COLO668 (cell line): Measurements from ENCODE around the gene GPNMB.
A peak's percentile ranks its signal among the peaks of the same experiment; 100 is the strongest.
"Not testable (repeated sequence)": the region's sequence is repeated elsewhere in the genome, so short reads cannot be mapped to it uniquely, and the experiment has no call there.

ENCODE experiments used
- DNase-seq: peaks from one replicate; lab custom pipeline; 2025; ENCODE audit not compliant: unreplicated experiment; lab: John Stamatoyannopoulos, UW

GPNMB gene

GRCh38 chr7:23298885-23299769 lies 52.6 kb downstream of the GPNMB start, which contains the start of gene MALSU1:
TSS of gene MALSU1 (plus strand) at chr7:23299339. CDS start at chr7:23299353, 14 bp downstream.
- peak; percentile 99 for DNase-seq

DNA sequence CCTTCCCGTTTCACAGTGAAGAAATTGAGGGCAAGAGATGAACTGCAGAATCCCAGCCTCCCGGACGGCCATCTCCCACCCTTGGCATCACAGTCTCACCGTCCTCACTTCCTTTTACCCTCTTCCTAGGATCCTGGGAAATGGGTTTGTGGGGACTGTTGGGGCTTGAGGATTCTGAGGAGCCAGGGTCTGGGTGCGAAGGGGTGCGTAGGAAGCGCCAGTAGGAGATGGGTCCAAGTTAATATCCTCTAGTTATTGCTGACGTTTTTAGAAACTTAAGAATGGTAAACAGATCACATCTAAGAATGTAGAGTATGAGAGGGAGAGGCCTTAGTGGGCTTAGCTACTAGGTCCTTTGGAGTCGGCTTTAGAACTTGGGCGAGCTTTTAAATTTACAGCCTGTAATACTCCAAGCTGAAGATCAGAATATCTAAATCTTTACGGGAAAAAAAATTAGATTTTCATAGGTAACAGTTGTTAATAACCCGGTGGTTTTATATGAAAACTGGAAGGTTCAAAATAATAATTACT lies 53.3 kb downstream of the GPNMB start:
- DNase-seq = peak; percentile 59

DNA sequence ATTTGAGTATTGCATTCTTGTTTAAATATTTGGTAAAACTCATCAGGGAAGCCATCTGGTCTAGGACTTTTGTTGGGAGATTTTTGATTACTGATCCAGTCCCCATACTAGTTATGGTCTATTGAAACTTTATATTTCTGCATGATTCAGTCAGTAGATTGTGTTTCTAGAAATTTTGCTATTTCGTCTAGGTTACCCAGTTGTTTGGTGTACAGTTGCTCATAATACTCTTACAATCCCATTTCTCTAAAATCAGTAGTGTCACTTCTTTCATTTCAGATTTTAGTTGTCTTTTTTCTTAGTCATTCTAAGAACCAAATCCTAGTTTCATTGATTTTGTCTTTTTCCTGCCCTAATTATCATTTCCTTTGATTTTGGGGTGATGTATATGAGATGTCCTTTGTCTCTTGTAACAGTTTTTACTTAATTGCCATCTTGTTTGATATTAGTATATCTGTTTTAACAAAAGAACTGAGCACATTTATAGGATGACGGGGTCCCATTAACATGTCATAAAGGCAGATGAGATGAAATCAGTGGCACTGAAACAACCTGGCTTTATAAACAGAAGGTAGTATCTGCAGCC lies 60.5 kb downstream of the GPNMB start:
- DNase-seq = no peak

DNA sequence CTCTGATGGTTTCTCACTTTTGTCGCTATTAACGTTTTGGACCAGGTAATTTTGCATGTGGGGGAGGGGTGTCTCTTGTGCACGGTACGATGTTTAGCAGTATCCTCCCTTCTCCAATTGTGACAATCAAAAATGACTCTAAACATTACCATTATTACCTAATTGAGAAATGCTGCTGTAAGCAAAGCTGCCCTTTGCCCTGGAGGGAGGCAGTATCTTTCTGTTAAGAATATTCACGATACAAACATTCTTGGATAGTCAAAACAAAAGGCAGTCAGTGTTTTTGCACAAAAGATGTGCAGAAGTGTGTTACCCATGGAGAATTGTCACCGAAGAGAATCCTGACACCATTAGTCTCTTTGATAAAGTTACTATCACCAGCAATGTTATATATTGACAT lies 62.2 kb downstream of the GPNMB start:
- DNase-seq = no peak

DNA sequence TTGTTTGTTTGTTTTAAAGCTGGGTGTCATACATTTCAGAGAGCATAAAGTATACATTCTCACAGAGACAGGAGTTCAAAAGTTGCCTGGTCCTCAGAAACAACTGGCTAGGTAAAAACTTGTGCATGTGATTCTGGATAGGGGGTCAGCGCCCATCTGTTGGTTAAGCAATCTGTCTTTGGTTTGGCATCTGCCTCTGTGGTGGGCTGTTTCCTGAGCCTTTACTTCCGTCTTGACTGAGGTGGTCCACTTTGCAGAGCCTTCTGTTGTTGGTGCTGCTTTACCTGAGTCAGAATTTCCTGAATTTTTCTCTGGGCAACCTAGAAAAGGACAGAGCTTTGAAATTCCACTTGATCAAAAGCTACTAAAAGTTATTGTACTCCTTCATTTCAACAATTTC lies 65.6 kb downstream of the GPNMB start:
- not testable (repeated sequence) for DNase-seq

DNA sequence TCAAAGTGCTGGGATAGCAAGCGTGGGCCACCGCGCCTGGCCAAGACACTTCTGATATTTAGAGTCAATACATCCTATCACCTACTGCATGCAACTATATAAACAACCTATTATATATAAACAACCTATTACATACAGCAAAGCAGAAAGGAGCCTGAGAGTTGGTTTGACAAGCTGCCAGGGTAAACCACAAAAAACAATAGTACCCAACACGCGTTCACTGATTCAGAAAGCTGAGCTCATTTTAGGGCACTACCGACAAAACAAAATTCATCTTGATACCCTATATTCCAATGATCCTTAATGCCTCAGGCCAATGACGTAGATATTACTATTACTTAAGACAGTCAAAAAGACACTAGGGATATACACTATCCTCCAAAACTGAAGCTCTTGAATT lies 68.8 kb downstream of the GPNMB start:
- no peak for DNase-seq
